ENCODE data around the gene ANO4.
"Not testable (repeated sequence)": the region's sequence is repeated elsewhere in the genome, so short reads cannot be mapped to it uniquely, and the experiment has no call there.

Gene ANO4

DNA sequence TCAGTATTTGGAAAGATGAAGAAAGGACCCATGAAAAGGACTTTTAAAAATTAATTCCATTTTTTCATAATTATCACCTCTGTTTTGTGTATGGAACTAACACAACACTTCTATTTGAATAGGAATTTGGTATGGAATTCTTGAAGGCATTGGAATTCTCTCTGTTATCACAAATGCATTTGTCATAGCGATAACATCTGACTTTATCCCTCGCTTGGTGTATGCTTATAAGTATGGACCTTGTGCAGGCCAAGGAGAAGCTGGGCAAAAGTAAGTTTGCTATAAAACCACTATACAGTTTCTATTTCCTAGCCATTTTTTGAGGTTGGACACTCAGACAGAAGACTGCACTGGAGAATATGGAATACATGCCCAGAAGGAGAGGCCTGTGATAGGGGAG is 316.9 kb downstream of the ANO4 start:
- no peak for DNase-seq (ENCODE audit: low read depth in 2 of 2)
- TF ChIP-seq, protein P1, sequence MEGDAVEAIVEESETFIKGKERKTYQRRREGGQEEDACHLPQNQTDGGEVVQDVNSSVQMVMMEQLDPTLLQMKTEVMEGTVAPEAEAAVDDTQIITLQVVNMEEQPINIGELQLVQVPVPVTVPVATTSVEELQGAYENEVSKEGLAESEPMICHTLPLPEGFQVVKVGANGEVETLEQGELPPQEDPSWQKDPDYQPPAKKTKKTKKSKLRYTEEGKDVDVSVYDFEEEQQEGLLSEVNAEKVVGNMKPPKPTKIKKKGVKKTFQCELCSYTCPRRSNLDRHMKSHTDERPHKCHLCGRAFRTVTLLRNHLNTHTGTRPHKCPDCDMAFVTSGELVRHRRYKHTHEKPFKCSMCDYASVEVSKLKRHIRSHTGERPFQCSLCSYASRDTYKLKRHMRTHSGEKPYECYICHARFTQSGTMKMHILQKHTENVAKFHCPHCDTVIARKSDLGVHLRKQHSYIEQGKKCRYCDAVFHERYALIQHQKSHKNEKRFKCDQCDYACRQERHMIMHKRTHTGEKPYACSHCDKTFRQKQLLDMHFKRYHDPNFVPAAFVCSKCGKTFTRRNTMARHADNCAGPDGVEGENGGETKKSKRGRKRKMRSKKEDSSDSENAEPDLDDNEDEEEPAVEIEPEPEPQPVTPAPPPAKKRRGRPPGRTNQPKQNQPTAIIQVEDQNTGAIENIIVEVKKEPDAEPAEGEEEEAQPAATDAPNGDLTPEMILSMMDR (IDR thresholded peaks at IDR 0.05; ENCODE audit: low read depth, low read length) = no peak
- no peak overlapping the region for H3K4me3 ChIP-seq (replicated peaks in 1 of 2; ENCODE audit: low read depth in 2 of 2, low read length in 2 of 2)

DNA sequence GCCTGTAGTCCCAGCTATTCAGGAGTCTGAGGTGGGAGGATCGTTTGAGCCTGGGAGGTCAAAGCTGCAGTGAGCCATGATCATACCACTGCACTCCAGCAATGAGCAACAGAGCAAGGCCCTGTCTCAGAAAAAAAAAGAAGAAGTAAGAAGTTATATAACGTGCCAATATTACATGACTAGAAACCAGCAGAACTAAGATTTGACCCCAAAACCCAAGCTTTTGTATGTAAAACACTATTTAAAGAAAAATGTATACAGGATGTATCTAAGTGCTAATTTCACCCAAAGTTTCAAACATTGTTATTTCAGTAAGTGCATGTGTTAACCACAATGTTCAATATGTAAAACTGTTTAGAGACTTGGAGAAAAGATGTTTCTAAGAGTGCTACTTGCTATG is 320.8 kb downstream of the ANO4 start:
- no peak for DNase-seq (ENCODE audit: low read depth in 2 of 2)

DNA sequence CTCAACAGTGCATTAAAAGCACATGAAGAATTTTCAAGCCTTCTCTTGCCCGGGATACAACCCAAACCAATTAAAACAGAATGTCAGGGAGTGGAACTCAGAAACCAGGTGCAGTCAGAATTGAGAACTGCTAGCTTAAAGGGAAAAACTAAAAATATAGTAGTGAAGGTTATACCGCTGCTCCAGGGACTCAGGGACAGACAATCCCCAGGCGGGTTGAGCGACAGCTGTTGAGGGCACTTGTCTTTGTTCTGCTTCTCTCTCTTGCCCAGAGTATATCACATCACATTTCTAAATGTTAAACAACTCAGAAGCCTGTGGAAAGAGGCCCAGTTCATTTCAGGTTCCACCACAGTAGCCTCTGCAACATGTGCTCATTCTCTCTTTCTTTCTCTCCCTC is 322.3 kb downstream of the ANO4 start:
- TF ChIP-seq, protein P1 (IDR thresholded peaks at IDR 0.05; ENCODE audit: low read depth, low read length) = no peak
- no peak for DNase-seq (ENCODE audit: low read depth in 2 of 2)
- H3K4me3 ChIP-seq (replicated peaks in 1 of 2; ENCODE audit: low read depth in 2 of 2, low read length in 2 of 2) = no peak overlapping the region

More for the DNA sequence above, 320.8 kb downstream of the ANO4 start:
- TF ChIP-seq, protein P1 (IDR thresholded peaks at IDR 0.05; ENCODE audit: low read depth, low read length) = no peak
- no peak overlapping the region for H3K4me3 ChIP-seq (replicated peaks in 1 of 2; ENCODE audit: low read depth in 2 of 2, low read length in 2 of 2)

DNA sequence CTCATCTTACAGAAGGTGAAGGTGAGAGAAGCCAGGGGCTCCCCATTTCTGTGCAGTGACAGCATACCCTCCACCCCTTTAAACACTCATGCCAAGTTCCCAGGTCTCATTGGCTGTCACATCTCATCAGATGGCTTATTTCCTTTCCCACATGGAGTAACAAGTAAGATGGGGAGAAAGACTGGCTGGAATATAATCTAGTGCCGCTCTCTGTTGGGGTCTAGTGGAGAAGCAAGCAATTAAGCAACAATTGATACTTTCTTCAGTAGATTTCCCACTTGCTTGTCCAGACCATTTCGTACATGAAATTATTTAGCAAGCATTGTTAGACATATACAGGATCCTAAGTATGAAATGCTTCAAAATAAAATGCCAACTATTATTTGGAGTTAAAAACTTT is 323.3 kb downstream of the ANO4 start:
- TF ChIP-seq, protein P1 (IDR thresholded peaks at IDR 0.05; ENCODE audit: low read depth, low read length) = no peak
- H3K4me3 ChIP-seq (replicated peaks in 1 of 2; ENCODE audit: low read depth in 2 of 2, low read length in 2 of 2) = no peak overlapping the region
- DNase-seq (ENCODE audit: low read depth in 2 of 2) = no peak

DNA sequence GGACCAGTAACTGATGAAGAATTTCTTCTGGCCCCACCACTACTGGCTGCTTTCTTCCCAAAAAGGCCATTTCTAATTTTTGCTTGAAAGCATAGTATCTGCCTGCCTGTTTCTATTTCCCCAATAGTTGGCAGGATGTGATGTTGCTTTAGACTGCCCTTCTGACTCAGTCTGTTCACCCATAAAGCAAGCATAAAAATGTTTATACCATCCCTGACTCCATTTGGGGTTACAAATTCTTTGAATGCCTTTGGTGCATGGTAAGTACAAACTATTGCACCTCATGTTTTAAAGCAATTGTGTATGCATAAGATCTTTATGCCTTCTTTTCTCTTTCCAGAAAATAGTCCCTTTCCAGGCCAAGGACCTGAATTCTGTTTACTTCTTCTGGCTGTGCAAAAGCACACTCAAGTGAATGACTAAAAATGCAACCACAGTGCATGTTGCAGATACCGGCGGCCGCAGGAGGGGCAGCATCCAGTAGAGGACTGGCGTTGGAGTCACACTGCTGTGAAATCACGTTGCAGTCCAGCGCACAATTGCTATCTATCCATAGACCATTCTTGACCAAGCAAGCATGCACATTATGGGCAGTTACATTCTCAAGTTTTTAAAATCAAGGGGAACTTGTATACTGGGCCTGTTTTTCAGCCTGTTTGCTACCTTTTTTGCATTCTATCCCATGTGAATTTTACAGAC is 333.1 kb downstream of the ANO4 start:
- peak; percentile 0 to 7 for DNase-seq (ENCODE audit: low read depth in 2 of 2)
- TF ChIP-seq, protein P1 (IDR thresholded peaks at IDR 0.05; ENCODE audit: low read depth, low read length) = no peak
- no peak overlapping the region for H3K4me3 ChIP-seq (replicated peaks in 1 of 2; ENCODE audit: low read depth in 2 of 2, low read length in 2 of 2)

DNA sequence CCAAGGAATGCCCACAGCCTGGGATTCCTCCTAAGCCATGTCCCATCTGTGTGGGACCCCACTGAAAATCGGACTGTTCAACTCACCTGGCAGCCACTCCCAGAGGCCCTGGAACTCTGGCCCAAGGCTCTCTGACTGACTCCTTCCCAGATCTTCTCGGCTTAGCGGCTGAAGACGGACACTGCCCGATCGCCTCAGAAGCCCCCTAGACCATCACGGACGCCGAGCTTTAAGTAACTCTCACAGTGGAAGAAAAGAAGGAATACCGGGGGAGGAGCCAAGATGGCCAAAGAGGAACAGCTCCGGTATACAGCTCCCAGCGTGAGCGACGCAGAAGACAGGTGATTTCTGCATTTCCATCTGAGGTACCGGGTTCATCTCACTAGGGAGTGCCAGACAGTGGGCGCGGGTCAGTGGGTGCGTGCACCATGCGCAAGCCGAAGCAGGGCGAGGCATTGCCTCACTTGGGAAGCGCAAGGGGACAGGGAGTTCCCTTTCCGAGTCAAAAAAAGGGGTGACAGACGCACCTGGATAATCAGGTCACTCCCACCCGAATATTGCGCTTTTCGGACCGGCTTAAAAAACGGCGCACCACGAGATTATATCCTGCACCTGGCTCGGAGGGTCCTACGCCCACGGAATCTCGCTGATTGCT is 351.3 kb downstream of the ANO4 start:
- H3K4me3 ChIP-seq (replicated peaks in 1 of 2; ENCODE audit: low read depth in 2 of 2, low read length in 2 of 2); DNase-seq (ENCODE audit: low read depth in 2 of 2): not testable (repeated sequence)

DNA sequence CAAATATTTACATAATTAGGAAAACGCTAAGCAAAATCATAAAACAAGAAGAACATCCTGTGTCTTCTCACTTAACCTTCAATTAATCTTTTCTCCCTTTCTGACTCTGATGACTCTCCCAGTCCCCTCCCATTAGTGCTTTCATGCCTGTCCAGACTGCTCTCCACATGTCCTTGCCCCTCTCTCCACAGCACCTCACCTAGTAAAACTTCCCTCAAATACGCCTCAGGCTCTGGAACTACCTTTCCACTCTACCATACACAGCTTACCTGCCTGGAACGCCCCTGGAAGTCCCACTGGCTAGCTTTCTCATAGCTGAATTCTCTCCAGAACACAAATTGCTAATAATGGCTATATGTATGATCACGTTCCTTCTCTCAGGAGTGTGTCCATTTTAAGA is 370.7 kb downstream of the ANO4 start:
- no peak for DNase-seq (ENCODE audit: low read depth in 2 of 2)
- TF ChIP-seq, protein P1 (IDR thresholded peaks at IDR 0.05; ENCODE audit: low read depth, low read length) = no peak
- H3K4me3 ChIP-seq (replicated peaks in 1 of 2; ENCODE audit: low read depth in 2 of 2, low read length in 2 of 2) = no peak overlapping the region

Data from cardiac fibroblast (primary cell).